NB4 (cell line): ENCODE measurements around the gene HEXA.
"Not testable (repeated sequence)": the region's sequence is repeated elsewhere in the genome, so short reads cannot be mapped to it uniquely, and the experiment has no call there.

Source experiments
- CTCF ChIP-seq: IDR thresholded peaks from one replicate; pipeline ENCODE4 v1.5.1; 2012; ENCODE audit warnings: low read depth, low read length
- MYC ChIP-seq: IDR thresholded peaks from 2 replicates; pipeline ENCODE4 v1.6.1; 2011; ENCODE audit warnings: low read depth, low read length

GRCh38 chr15:72396331-72396730, 20.5 kb upstream of the HEXA start:
- TF ChIP-seq MYC, CTCF: not testable (repeated sequence)
